Aorta (tissue), 5 donors: ENCODE results near the gene FLAD1. TPM values are rescaled to one million over a fixed set of nuclear protein-coding genes. Genes with fewer than 3 reads are reported as not detected.

Experiments used
- ATAC-seq: fragments of 200-7000 bp; cut with Tn5 transposase; one replicate; pipeline ENCODE4 v1.9.1; 2022; ENCODE audit warnings: moderate library complexity; ENCODE audit not compliant: low FRiP score
- DNase-seq, 2 donors: peaks; one replicate each; pipeline ENCODE4 v3.0.0-alpha.2; 2020
- H3K27ac ChIP-seq, 2 donors: one replicate each; pipeline ENCODE4 v1.5.1; 2013; ENCODE audit warnings: low read length in 2 of 2, mild to moderate bottlenecking in 2 of 2, moderate library complexity in 2 of 2, control low read depth in 1 of 2, inconsistent platforms in 1 of 2, low read depth in 1 of 2
- H3K27me3 ChIP-seq, 2 donors: one replicate each; pipeline ENCODE4 v1.6.1; 2013; ENCODE audit warnings: control low read depth in 1 of 2, low read length in 1 of 2, mild to moderate bottlenecking in 1 of 2, moderate library complexity in 1 of 2; ENCODE audit not compliant: insufficient read depth in 2 of 2, control insufficient read depth in 1 of 2
- H3K36me3 ChIP-seq, 2 donors: one replicate each; pipeline ENCODE4 v1.6.1; 2013; ENCODE audit warnings: control low read depth in 1 of 2, low read length in 1 of 2, mild to moderate bottlenecking in 1 of 2; ENCODE audit not compliant: insufficient read depth in 2 of 2, control insufficient read depth in 1 of 2
- H3K4me1 ChIP-seq, 2 donors: one replicate each; pipeline ENCODE4 v1.6.1; 2013; ENCODE audit warnings: low read length in 2 of 2, control low read depth in 1 of 2, mild to moderate bottlenecking in 1 of 2, moderate library complexity in 1 of 2; ENCODE audit not compliant: insufficient read depth in 2 of 2, control insufficient read depth in 1 of 2
- H3K4me3 ChIP-seq, 2 donors: one replicate each; pipeline ENCODE4 v1.5.1; 2013; ENCODE audit warnings: low read length in 2 of 2, control low read depth in 1 of 2, mild to moderate bottlenecking in 1 of 2
- H3K9me3 ChIP-seq: one replicate; pipeline ENCODE4 v1.6.1; 2013; ENCODE audit warnings: mild to moderate bottlenecking, low read length; ENCODE audit not compliant: control insufficient read depth
- WGBS, 2 donors: extraction: QIAGEN DNeasy Blood & Tissue Kit; methylation state at CpG; one replicate each; pipeline ENCODE4 v1.1.7; 2013; 5-methylcytosine and 5-hydroxymethylcytosine counted together
- intact Hi-C, 2 donors: fragments of 100-400 bp; cut with DNase I; formaldehyde crosslinking; loops; one replicate each; pipeline versions ENCODE4 v1.14.2 to v1.15.0; 2022
- polyA plus RNA-seq, 2 donors: library from polyadenylated mRNA; stranded (reverse); fragments of 200-250 nt; gene quantifications; one replicate each; pipeline ENCODE4 v1.2.3, GENCODE V29; 2013
- total RNA-seq, 2 donors: library from RNA; stranded (reverse); fragmentation: NEBNext Ultra II Directional; extraction: Animal tissue kit (Norgen Biotek cat#: 25700); gene quantifications; one replicate each; pipeline ENCODE4 v1.2.1, GENCODE V29; 2021
- donor health status: healthy with polysubstance abuse.
- donor health status: Bipolar disorder and iron deficiency.
- donor health status: DM: no; HTN: no; CAD: no.
- donor health status: DM: no; HTN: no; CAD: no.
- donor health status: DM: yes; HTN: yes; CAD: no.

FLAD1 gene
- total and polyA plus RNA-seq, 4 donors = 14.5 to 24.2 (median 20.7) TPM

DNA sequence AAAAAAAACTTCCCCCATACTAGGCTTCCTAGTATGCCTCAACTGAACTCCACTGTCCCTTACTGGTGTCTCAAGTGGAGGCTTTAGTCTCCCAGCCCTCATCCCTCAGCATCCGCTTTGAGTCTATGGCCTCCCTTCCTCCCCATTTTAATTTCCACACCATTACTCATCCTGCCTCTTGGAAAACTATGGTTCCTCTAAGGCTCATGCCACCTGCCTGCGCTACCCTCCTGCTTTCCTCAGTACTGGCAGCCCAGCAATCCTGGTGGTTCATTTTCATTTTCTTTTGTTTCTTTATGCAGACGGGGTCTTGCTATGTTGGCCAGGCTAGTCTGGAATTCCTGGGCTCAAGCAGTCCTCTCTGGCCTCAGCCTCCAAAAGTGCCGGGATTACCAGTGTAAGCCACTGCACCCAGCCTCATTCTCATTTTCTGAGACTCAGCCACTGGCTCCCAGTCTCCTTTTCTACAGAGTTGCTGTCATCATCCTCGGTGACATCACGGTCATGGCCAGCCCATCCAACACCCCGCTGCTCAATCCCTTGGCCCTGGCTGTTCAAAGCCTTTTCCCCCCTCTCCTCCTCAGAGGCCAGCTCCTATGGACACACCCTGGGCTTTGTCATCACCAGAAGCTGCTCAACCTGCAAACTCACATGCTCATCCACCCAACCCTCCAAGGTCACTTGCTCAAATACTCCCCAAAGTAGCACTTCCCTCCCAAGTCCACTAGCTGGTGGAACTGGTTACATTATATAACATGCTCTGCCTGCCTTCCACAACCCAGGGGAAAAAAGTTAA, 44.3 kb upstream of the FLAD1 start:
- DNase-seq (peak in 1 of 2 donors; percentile 32), ATAC-seq (no peak)
- Histone ChIP-seq H3K9me3 (no peaks in the 10 kb centered on the region), H3K36me3 (no peaks in the 10 kb centered on the region), H3K4me1 (no peaks in the 10 kb centered on the region), H3K27ac (peak overlapping the region in 1 of 2 donors; percentile 9), H3K27me3 (no peaks in the 10 kb centered on the region), H3K4me3 (no peak overlapping the region)
- WGBS, 2 donors = 88 to 92% methylated on average over 7 of the region's 7 CpGs
- intact Hi-C loops = loop anchor here in 1 of 2 donors (5.0 kb wide), 2 partner anchors 63 to 382 kb away; partner anchors contain the start of genes UBE2Q1 and ZBTB7B

DNA sequence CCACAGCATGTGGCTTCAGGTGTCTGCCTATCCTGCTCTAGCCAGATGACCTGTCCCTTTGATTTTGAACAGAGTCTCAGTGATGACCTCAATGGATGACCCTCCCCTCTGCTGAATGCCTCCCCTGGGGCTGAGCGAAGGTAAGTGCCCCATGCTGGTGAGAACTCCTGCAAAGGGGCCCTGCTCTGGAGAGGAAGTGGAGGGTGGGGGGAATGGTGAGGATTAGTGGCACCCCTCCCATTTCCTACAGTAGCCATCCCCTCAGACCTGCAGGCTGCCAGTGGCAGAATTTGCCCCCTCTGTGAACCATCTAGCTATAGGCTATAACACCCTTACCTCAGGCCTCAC, 43.0 kb upstream of the FLAD1 start:
- Histone ChIP-seq H3K36me3 (no peaks in the 10 kb centered on the region), H3K9me3 (no peaks in the 10 kb centered on the region), H3K4me1 (no peaks in the 10 kb centered on the region), H3K27me3 (no peaks in the 10 kb centered on the region), H3K27ac (no peak overlapping the region), H3K4me3 (no peak overlapping the region)
- intact Hi-C loops = no loop called here
- DNase-seq = no peak
- no peak for ATAC-seq
- 87 to 95% methylated on average over 1 of the region's 1 CpG for WGBS, 2 donors

DNA sequence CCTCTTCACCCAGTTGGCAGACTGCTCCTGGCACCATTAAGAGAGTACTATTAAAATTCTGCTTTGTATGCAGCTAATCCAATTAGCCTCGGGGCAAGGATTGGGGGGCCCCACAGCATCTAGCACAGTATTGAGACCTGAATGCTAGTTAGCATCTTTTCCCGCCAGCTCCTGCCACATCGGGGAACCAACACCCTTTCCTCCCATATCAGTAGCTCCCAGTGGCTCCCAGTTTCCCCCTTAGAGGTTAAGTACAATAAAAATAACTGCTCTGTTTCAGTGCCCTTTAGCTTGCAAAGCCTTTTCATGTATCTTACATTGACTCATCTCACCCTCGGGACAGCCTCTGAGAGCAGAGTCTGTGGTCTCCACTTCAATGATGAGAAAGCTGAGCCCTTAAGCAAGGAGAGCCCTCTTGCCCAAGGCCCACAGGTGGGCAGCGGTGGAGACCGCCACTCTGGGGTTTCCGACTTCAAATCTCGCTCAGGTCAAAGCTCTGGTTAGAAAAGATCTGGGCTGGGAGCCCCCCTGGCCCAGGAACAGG, 42.4 kb upstream of the FLAD1 start:
- Histone ChIP-seq H3K9me3 (no peaks in the 10 kb centered on the region), H3K4me3 (no peak overlapping the region), H3K4me1 (no peaks in the 10 kb centered on the region), H3K27ac (no peak overlapping the region), H3K36me3 (no peaks in the 10 kb centered on the region), H3K27me3 (no peaks in the 10 kb centered on the region)
- WGBS, 2 donors = 84 to 87% methylated on average over 8 of the region's 8 CpGs
- intact Hi-C loops = no loop called here
- no peak for DNase-seq
- ATAC-seq = no peak

DNA sequence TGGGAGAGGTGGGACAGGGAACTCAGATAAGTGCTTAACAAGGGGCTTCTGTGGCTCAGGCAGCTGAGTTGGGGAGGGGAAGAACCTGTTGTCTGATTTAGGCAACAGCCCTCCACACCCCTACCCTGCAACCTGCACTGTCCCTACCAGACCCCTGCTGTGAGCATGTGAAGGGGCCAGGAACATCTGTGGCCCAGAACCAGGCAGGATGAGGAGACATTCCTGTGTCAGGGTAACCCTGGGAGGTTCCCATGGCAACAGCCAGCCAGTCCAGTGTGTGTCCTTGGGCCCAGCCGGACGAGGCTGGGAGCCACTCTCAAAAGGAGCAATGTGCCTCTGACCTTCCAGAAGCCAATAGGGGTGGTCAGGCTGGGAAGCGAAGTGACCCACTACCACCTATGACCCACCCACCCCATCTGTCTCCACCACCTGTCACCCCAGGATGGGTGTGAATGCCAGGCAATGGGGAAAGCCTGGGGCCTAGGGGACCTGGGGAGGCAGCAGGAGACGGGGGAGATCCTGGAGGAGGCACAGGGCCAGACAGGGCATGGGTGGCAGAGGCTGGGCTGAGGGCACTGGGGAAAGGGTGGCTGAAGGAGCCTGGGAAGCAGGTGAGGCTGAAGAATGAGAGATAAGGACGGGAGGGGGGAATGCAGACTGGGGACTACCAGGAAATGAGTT, 41.7 kb upstream of the FLAD1 start:
- DNase-seq (no peak), ATAC-seq (no peak)
- Histone ChIP-seq H3K27ac (no peak overlapping the region), H3K27me3 (no peaks in the 10 kb centered on the region), H3K4me1 (no peaks in the 10 kb centered on the region), H3K9me3 (no peaks in the 10 kb centered on the region), H3K4me3 (no peak overlapping the region), H3K36me3 (no peaks in the 10 kb centered on the region)
- intact Hi-C loops = no loop called here
- whole genome bisulfite sequencing, 2 donors = 58 to 59% methylated on average over 5 of the region's 5 CpGs

DNA sequence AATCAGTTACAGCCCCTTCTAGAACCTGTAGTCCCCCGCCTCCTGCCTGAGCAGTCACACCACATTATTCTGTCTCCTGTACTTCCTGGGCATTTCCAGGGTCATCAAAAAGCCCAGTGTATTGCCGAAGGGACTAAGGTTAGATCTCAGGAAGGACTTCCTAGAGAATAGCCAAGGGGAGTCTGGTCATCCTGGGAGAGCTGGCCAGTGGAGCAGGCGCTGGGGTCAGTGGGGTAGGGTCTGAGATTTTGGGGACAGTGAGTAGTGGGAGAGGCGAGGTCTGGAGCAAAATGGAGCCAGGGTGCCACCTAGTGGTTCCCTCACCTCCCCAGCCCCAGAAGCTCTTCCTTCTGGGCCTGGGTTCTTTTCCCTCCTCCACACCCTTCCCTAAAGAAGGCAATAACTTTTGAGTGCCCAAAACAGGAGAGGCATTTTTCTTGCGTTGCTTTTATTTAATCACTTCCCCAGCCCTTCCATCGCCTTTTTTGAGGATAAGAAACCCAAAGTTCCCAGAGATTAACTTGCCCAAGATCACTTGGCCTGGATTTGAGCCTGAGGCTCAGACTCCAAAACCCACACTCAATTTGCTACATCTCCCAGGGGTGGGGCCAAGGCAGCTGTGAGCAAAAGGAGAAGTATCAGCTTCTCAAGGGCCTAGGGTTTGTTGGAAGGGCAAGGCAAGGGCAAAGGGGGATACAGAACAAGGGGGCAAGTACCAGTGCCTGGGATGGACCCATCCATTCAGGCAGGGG, 39.3 kb upstream of the FLAD1 start:
- Histone ChIP-seq H3K27ac (no peak overlapping the region), H3K36me3 (no peaks in the 10 kb centered on the region), H3K27me3 (no peaks in the 10 kb centered on the region), H3K9me3 (no peaks in the 10 kb centered on the region), H3K4me1 (no peaks in the 10 kb centered on the region), H3K4me3 (no peak overlapping the region)
- 53 to 55% methylated on average over 6 of the region's 6 CpGs for WGBS, 2 donors
- ATAC-seq (no peak), DNase-seq (no peak)
- intact Hi-C loops = no loop called here

DNA sequence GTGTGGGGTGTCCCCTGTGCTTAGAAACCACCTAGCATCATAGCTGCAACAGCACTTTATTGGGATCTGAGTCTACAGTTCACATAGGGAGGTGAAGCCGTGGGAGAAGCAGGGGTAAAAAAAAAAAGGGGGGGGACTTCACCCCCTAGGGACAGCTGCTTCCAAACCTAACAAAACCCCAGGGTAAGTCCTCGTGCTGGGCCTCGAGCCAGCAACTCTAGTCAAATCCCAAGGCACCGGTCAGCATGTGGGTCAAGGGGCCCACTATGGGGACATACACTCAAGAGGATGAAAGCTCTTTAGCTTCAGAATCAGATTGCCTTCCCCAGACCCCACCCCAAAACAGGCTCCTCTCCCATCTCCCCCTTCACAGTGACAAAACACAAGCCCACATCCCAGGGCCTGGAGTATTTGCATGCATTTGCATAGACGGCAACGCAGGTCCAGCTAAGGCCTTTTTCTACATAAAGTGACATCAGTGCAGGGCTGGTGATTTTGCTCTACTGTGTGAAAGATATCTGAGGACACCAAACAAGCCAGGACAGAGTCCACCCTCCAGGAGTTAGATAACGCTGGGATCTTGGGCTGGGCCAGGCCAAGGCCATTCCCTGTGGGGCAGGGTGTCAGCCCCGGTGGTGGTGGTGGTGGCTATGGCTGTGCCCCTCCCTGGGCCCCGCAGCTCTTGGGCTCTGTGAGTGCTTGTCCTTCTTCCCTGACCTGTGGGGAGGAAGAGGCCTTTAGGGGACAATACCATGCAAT, 38.6 kb upstream of the FLAD1 start:
- intact Hi-C loops = no loop called here

DNA sequence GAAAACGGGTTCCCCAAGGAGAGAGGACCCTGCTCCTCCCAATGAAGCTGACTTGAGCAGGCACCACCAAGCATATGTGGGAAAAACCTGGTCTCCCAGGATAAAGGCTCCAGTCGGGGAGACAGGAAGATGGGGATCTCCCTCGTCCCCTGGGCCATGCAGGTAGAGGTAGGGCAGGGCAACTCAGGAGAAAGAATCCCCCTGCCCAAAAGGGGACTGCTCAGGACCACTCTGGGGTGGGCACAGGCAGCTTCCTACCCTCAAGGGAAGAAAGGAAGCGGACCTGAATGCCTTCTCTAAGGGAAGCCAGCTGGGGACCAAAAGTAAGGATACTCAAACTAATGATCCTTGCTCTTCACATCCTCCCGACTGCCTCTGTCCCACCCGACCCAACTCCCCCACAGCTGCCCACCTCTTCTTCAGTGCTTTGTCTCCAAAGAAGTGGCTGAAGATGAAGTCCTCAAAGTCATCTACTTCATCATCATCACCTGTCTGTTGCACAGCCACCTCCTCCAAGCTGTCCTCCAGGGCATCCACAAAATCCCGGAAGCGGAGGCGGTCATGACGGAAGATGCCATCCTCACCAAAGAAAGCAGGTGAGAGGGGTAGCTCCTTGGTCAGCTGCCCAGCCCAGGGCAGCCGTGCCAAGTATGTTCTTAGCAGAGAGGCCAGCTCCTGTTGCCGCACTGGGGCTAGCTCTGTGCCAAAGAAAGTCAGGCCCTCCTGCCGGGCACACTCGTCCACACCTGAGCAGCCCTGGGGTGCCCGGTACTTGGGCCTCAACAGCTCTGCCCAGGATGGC, 37.8 kb upstream of the FLAD1 start:
- Histone ChIP-seq H3K4me1 (no peaks in the 10 kb centered on the region), H3K4me3 (no peak overlapping the region), H3K9me3 (no peaks in the 10 kb centered on the region), H3K27me3 (no peaks in the 10 kb centered on the region), H3K36me3 (no peaks in the 10 kb centered on the region), H3K27ac (no peak overlapping the region)
- intact Hi-C loops = no loop called here
- DNase-seq (no peak), ATAC-seq (no peak)
- WGBS, 2 donors = 71 to 73% methylated on average over 15 of the region's 15 CpGs

More for the DNA sequence above, 38.6 kb upstream of the FLAD1 start:
- no peak overlapping the region for H3K4me3 ChIP-seq
- no peaks in the 10 kb centered on the region for H3K9me3 ChIP-seq
- no peaks in the 10 kb centered on the region for H3K27me3 ChIP-seq
- DNase-seq = no peak
- WGBS, 2 donors = 18 to 27% methylated on average over 9 of the region's 9 CpGs
- no peaks in the 10 kb centered on the region for H3K4me1 ChIP-seq
- H3K36me3 ChIP-seq = no peaks in the 10 kb centered on the region
- no peak for ATAC-seq
- no peak overlapping the region for H3K27ac ChIP-seq
